A549 treated with AZD2906 at 1 μM for 4 hours (cell line): Measurements from ENCODE around the gene CNPPD1. TPM values are rescaled to one million over a fixed set of nuclear protein-coding genes. Genes with fewer than 3 reads are reported as not detected.

Experiments
- total RNA-seq: library from RNA; stranded (reverse); fragments of 200-300 nt; extraction: Qiagen RNA extraction; gene quantifications from 5 replicates; pipeline ENCODE4 v1.2.3, GENCODE V29; 2022

The CNPPD1 gene
- total RNA-seq, result 39.9 to 49.9 TPM (median 47.1 TPM) in 5 replicates

GRCh38 chr2:219176818-219177551, at the start of gene CNPPD1:
Gene CNPPD1 (minus strand): TSS chr2:219176925. CDS start chr2:219176828, 97 bp downstream.

GRCh38 chr2:219218732-219219701, 42.3 kb upstream of the CNPPD1 start, which contains the start of gene ABCB6:
Gene ABCB6 (minus strand): TSS chr2:219218958. CDS start chr2:219218673, 285 bp downstream.

DNA sequence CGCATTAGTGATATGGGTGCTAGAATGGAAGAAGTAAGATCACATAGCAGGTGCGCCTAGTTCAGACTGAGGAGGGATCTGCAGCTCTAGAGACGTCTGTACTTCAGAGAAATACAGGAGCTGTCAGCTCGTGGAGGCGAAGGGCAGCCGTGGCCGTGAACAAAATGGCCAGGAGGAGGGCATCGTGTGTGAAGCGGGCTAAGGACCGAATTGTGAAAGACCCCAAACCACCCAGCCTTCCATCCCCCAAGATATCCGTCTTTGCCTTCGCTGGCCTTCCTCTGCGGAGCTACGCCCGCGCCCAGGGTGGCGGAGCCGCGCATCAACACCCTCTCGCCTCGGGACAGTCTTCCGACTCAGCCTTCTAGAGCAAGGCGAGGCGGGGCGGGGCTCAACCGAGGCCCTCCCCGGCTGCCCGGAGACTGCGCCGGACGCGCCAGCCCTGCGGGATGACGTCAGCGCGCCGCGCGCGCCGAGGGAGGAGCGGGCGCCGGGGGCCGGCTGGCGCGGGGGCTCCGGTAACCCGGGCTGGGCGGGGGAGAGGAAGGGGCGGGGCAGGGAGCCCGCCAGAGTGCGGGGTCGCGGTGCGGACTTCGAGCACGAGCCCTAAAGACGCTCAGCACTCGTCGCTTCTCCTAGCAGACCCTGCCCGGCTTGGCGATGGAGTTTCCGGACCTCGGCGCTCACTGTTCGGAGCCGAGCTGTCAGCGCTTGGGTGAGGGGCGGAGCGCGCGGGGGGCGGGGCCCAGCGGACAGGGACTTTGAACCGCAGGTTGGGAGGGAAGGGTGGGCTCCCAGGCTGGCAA, 29.8 kb upstream of the CNPPD1 start, which contains the start of gene ZFAND2B:
Gene ZFAND2B, plus strand, starts transcription at position 455 of the 806 bp plus-strand sequence. Its CDS starts 206 bp downstream, at position 661.

GRCh38 chr2:219177552-219178376, 1.0 kb upstream of the CNPPD1 start, which contains the start of gene RETREG2:
Gene RETREG2 (plus strand): TSS chr2:219178275. CDS start chr2:219178353, 78 bp downstream.

DNA sequence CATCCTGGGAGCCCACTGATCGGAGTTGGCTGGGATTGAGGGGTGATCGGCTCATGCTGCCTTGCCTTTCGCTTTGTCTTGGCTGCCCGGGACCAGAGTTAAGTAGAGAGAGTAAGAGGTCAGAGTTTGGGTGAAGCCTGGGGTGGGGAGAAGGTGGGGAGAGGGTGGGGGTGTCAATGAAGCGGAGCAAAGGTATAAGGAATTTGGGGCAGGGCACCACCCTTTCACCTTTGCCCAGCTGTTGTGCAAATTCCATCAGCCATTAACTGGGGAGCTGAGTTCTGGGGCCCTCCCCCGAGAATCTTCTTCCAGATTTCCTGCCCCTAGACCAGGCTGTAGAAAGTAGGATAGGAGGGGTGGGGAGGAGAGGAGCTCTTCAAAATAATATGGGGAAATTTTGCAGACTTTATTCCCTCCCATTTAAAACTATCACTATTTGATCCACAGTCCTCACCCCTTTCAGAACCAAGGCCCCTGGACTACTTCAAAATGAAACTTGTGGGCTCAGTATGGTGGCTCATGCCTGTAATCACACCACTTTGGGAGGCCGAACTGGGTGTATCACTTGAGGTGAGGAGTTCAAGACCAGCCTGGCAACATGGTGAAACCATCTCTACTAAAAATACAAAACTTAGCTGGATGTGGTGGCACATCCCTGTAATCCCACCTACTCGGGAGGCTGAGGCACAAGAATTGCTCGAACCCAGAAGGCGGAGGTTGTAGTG, 6.6 kb downstream of the CNPPD1 start, which contains the start of gene SLC23A3:
Gene SLC23A3, minus strand, starts transcription at position 100 of the 725 bp plus-strand sequence. Its CDS starts 45 bp downstream, at position 55.

GRCh38 chr2:219160186-219161017, 16.3 kb downstream of the CNPPD1 start, which contains the start of gene NHEJ1:
Gene NHEJ1 (minus strand): TSS chr2:219160815. CDS start chr2:219158362, 2,453 bp downstream.

Other genes with a start within 250 kb of the CNPPD1 start
- gene CDK5R2, start 217.3 kb downstream of the CNPPD1 start, total RNA-seq, result 4.6 to 8.8 TPM (median 7.0 TPM) in 5 replicates
- not detected in 5 replicates for gene FEV, start 191.7 kb downstream of the CNPPD1 start, total RNA-seq
- gene CRYBA2, start 183.5 kb downstream of the CNPPD1 start, total RNA-seq, result 0.10 to 0.25 TPM in 2 of 5 replicates, not detected in the others
- gene CFAP65, start 135.4 kb downstream of the CNPPD1 start, total RNA-seq, result 0.11 to 0.32 TPM (median 0.17 TPM) in 5 replicates
- gene IHH, start 116.0 kb downstream of the CNPPD1 start, total RNA-seq, result 0.28 to 0.88 TPM (median 0.74 TPM) in 5 replicates
- gene NHEJ1, start 16.1 kb downstream of the CNPPD1 start, total RNA-seq, result 15.2 to 19.0 TPM (median 16.9 TPM) in 5 replicates
- 0.13 to 0.63 TPM (median 0.41 TPM) in 5 replicates for gene SLC23A3, start 6.9 kb downstream of the CNPPD1 start, total RNA-seq
- gene RETREG2, start 1.4 kb upstream of the CNPPD1 start, total RNA-seq, result 65.5 to 83.4 TPM (median 79.7 TPM) in 5 replicates
- gene ZFAND2B, start 29.9 kb upstream of the CNPPD1 start, total RNA-seq, result 16.7 to 21.2 TPM (median 20.2 TPM) in 5 replicates
- gene ABCB6, start 42.0 kb upstream of the CNPPD1 start, total RNA-seq, result 21.3 to 30.4 TPM (median 27.3 TPM) in 5 replicates
- gene ATG9A, start 52.7 kb upstream of the CNPPD1 start, total RNA-seq, result 39.3 to 45.7 TPM (median 44.4 TPM) in 5 replicates
- gene ANKZF1, start 52.9 kb upstream of the CNPPD1 start, total RNA-seq, result 12.5 to 17.3 TPM (median 15.3 TPM) in 5 replicates
- 5.7 to 6.4 TPM (median 5.8 TPM) in 5 replicates for gene GLB1L, start 68.5 kb upstream of the CNPPD1 start, total RNA-seq
- 27.6 to 31.6 TPM (median 29.1 TPM) in 5 replicates for gene STK16, start 68.6 kb upstream of the CNPPD1 start, total RNA-seq
- gene TUBA4B, start 76.3 kb upstream of the CNPPD1 start, total RNA-seq, result 0.10 to 0.32 TPM (median 0.12 TPM) in 5 replicates
- gene TUBA4A, start 77.0 kb upstream of the CNPPD1 start, total RNA-seq, result 225 to 347 TPM (median 253 TPM) in 5 replicates
- gene DNAJB2, start 102.4 kb upstream of the CNPPD1 start, total RNA-seq, result 32.4 to 37.7 TPM (median 36.7 TPM) in 5 replicates
- gene PTPRN, start 132.5 kb upstream of the CNPPD1 start, total RNA-seq, result 0.95 to 1.5 TPM (median 1.3 TPM) in 5 replicates
- not detected in 5 replicates for gene RESP18, start 155.8 kb upstream of the CNPPD1 start, total RNA-seq
- 56.8 to 62.2 TPM (median 60.4 TPM) in 5 replicates for gene DNPEP, start 211.0 kb upstream of the CNPPD1 start, total RNA-seq
- gene DES, start 241.5 kb upstream of the CNPPD1 start, total RNA-seq, result 0.14 to 0.69 TPM (median 0.27 TPM) in 5 replicates